GM18502 (cell line): ENCODE results near the gene UNC5A.

Source experiments
- ATAC-seq: cut with Tn5 transposase; IDR thresholded peaks from one replicate; pipeline ENCODE4 v1.9.1; 2021; ENCODE audit warnings: mild to moderate bottlenecking; ENCODE audit not compliant: unreplicated experiment, poor library complexity

UNC5A gene

DNA sequence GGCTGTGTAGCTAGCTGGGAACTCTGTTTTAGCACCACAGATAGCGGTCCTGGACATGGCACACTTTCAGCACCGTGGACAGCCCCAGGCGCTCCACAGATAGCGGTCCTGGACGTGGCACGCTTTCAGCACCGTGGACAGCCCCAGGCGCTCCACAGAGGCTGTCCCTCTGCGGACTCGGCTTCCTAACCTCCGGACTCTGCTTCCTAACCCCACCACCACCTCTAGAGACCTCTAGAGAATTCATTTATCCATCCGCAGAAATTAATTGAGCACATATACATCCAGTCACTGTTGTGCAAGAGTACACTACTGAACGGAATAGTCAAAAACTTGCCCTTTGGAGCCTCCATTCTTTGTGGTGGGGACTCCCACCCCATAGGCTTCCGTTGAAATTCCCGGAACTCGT lies 27.4 kb downstream of the UNC5A start:
- no peak for ATAC-seq

DNA sequence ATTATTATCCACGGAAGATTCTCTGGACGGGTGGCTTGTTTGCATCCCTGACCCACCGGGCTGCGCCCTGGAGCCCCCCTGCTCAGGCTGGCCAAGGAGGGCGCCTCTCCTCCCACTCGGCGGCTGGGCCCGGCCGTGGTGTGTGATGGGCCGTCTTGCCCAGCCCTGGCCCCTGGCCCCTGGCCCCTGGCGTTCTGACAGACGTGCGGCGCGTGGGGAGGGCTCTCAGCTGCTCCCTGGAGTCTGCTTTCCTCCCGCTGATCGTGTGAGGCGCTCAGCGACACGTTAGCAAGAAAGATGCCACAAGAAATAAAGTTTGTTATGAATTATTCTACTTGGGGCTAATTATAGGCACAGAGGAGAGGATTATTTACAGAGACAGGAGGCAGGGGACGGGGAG lies 33.3 kb downstream of the UNC5A start:
- no peak for ATAC-seq

DNA sequence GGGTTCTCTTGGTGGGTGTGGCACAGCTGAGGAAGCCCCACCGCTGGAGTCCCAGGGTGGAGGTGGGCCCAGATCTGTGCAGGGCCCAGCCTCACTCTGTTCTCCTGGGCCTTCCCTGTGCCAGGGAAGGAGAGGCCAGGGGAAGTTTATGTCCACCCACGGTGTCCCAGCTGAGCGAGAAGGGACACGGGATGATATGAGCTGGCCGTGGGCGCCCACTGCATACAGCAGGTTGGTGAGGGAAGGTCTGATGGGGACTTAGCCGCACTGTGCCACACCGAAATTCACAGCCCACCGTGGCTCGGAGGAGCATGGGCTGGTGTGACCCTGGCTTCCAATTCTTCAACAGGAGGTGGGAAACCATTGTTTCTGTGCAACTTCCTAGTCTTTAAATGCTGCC lies 33.9 kb downstream of the UNC5A start:
- no peak for ATAC-seq

DNA sequence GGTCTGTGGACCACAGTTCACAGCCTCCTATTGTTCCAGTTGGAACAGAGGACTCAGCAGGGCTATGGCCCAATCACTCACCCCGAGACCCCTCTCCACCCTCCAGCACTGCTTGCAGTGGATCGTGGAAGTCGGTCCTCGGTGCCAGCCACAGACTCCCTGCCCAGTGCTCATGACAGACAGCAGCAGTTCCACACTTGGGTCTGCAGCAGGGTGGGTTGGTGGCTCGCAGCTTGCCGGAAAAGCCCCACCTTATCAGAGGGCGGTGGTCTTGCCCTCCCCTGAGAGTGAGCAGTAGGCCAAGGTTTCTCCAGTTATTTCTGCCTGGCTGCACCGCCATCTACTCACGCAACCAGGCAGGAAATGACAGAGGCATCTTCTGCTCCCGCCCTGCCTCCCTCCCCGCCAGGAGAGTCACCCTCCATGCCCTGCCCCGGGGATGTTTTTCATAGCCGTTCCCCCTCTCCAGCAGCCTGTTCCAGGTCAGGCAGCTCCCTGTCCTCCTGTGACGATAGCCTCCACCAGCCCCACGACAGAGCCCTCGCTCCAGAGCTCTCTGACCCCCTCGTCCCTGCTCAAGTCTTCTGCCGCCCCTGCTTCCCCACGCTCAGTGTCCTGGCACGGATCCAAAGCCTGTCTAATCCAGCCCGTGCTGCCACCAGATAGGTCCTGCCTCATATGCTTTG lies 34.5 kb downstream of the UNC5A start:
- ATAC-seq: no peak

DNA sequence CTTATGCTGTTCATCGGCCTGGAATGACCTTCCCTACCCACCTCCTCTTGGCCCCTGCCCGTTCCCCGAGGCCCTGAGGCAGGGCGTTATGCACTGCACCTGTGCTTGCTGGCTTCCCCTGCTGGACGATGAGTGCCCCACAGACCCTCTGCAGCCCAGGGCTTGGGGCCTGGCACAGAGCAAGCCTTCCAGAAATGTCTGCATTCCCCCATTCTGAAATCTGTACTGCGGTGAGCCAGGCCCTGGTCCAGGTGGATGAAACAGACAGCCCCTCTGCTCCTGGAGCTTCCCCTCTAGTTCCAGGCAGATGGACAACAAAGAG lies 35.0 kb downstream of the UNC5A start:
- ATAC-seq: no peak

DNA sequence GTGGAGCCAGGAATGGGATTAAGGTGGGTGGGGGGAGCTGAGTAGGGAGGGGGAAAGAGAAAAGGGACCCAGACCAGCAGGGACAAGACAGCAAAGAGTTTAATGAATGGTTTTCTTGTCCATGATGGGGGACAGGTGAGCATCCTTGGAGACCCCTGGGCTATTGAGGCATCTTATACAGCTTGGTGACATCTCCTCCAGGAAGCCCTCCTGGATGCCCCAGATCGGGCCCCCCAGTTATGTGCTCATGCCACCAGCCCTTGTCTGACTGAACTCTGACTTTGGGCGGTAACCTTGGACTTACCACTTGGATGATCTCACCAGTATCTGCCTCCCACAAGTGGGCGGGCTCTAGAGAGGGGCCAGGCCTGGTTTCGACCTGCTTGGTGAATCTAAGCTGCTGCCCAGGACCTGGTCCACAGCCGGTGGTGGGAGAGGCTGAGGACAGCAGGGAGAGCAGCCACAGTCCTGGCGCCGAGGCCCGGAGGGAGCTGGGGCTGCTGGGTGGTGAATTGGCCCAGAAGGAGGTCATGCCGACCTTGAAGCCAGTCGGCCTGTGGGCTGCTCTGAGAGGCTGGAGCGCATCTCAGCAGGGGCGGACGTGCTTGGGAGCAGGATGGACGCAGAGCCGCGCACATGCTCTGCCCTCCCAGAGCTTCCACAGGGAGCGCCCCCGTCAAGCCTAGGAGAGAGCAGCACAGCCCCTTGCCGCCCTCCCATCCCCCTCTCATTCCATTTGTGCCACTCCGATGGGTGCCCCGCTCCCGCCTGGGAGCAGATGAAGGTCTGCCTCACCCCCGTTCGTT lies 36.2 kb downstream of the UNC5A start:
- ATAC-seq: no peak

DNA sequence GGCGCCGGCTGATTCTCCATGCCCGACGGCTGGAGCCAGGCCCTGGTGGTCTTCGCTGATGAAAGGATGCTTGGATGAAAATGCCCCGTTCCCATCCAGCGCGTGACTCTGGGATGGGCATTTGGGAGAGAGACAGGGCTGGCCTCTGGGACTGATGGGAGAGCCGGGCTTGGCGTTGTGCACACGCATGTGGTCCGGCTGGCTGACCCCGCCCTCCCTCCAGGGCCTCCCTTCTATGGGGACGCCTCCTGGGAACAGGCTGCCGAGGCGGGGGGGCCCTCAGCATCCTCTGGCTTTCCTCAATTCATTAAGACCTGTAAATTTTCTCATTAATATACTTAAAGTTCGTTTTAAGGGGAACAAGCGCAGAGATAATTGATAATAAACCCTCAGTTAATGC lies 36.8 kb downstream of the UNC5A start:
- no peak for ATAC-seq

DNA sequence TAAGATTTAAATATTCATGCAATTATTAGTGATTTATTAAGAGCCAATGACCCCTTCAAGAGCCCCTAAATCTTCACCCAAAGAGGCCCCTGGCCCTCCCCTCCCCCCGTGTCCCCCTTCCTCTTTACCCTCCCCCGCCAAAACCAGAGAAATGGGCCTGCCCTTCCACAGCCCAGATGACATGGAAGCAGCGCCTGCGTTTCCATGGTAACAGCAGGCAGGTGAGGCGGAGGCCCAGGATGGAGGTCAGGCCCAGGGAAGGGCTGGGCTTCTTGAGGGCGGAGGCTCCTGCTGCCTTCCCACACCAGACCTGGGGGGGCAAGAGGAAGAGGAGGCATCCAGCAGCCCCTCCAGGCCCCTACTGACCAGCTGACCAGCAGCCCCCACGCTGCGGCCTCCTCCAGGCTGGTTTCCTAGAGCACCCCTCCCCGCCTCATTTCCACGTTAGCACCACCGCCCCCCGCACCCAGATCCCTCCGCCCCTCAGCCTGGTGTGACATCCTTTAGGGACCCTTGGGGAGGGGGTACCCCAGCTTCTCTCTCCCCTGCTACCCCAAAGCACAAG lies 37.4 kb downstream of the UNC5A start:
- no peak for ATAC-seq

DNA sequence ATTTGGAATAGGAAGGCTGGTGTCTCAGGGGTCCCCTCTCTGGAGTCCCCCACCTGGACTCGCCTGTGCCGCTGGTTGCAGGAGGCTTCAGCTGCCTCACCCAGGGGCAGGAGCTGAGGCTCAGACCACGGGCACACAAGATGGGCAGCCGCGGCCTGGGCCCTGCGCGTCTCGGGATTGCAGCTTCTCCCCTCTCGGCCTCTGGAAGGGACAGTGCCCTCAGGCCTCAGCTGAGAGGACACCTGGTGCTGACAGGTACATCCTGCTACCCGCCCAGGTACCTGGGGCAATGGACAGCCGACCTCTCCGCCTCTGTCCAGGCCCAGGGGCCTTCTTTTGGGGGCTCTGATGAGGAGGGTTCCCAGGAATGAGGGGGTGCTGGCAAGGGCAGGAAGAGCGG lies 38.3 kb downstream of the UNC5A start:
- ATAC-seq: no peak

DNA sequence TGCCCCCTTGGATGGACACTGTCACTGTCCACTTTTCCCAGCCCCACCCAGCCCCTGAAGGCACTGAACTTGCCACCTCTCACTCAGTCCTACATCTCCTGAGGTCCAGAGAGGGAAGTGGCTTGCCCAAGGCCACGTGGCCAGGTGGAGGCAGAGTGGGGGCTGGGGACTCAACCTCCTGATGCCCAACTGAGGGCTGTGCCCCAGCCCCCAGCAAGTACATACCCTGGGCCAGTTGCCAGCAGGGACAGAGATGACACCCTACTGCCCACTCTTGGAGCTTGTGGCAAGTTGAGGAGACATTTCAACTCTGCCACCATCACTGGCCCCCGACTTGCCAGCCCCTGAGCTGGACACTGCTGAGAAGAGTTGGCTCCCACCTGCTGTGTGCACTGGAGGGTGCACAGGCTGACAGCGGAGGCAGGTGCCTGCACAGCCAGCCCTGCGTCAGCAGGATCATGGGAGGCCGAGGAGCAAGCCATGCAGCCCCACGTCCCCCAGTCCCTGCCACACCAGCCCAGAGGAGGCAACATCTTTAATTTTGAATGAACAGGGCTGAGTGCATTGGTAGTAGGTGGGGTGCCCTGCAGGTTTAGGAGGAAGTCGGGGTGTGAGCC lies 39.4 kb downstream of the UNC5A start:
- no peak for ATAC-seq

DNA sequence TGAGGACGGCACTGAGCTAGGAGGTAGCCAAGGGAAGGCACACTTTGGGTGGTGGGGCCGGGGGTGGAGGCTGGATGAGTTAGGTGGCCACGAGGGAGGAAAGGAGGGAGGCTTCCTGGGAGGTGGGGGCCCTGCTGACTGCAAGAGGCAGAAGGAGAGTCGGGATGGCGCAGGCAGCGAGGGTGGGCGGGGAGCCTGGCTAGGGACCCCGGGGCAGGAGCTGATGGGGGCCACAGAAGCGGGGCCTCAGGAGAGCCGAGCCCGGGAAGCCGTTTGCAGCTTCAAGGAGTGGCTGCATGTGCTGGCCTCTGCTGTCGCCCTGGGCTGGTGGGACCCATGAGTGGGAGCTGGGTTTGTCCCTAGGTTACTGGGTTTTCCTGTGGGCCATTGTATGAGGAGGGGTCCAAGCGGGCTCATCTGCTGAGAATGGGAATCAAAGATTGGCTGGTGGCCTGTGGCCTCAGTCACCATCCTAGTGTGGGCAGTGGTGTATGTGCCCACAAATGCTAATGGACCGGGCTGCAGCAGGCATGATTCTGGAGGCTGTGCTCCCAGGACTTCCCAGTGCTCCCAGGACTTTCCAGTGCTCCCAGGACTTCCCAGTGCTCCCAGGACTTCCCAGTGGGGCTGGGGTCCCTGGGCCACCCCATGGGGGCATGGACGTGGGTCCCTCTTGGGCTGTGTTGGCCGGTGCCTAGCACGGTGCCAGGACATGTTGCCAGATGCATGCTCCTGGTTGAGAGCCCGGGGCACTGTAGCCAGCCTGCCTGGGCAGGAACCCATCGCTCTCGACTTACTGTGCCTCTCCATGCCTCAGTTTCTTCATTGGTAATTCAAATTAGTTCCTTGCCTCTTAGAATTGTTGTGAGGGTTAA lies 40.2 kb downstream of the UNC5A start:
- no peak for ATAC-seq

DNA sequence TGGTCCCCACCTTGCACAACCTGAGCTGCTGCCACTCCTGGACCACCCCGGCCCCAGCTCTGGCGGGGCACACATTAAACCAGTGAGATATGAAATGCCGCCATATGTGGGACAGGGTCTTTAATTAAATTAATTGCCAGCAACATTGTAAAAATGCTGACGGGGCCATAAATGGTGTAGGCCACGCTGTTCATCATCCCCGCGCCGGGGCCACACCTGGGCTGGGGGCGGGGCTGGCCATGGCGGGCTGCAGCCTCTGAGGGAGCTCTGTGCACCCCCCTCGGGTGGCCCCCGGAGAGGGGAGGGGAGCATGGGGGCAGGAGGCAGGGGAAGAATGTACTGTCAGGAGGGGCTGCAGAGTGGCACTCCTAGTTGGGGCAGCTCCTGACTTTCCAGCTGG lies 41.0 kb downstream of the UNC5A start:
- no peak for ATAC-seq

DNA sequence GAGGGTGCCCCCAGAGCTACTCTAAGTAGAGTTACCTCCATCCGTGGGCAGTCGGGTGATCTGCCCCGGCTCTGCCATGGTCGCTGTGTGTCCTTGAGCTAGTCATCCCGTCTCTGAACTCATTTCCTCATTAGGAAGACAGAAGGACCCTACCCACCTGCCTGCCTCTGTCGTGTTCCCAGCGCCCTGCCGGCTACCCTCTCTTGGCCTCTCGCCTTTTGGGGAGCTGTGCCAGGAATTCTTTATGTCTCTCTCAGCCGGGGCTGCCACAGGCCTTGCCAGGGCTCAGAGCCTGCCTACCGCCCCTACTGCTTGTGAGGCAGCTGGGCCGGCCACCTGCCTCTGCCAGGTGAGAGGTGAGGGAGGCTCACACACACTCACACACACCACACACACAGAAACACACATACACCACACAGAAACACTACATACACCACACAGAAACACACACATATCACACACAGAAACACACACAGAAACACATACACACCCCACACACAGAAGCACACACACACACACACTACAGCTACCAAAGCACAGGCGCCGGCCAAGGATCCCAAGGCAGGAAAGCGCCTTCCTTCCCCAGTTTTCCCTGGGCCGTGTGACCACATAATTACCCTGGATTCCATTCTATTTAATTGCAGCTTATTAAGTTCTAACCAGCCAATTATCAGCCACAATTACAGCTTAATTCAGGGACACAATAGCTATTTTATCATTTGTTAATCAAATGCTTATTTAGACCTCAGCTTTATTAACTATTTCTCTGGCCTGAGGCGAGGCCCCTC lies 41.7 kb downstream of the UNC5A start:
- ATAC-seq: no peak

DNA sequence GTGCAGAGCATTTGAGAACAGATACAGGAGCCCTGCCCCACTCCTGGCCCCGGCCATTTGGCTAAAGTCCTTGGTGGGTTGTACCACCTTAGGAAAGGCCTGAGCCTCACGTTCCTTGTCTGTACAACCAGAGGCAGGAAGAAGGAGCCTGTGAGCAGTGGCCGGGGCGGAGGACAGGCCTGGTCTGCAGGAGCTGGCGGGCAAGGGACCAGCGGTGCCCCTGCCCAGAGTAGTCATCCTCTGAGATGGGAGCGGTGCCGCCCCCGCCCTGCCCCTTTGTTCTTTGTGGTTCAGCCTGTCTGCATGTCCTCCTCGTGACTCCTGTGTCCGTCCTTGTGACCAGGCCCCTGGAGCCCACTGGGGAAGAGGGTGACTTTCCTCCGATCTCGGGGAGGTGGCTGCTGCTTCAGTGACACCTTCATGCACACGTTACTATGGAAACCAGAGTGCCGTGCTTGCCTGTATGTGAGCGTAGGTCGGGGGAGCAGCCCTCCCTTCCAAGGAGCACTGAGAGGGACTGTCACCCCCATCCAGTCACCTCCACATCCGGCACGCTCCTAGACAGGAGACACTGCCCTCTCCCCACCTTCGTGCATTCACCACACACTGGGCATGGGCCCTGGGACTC lies 42.9 kb downstream of the UNC5A start:
- no peak for ATAC-seq

DNA sequence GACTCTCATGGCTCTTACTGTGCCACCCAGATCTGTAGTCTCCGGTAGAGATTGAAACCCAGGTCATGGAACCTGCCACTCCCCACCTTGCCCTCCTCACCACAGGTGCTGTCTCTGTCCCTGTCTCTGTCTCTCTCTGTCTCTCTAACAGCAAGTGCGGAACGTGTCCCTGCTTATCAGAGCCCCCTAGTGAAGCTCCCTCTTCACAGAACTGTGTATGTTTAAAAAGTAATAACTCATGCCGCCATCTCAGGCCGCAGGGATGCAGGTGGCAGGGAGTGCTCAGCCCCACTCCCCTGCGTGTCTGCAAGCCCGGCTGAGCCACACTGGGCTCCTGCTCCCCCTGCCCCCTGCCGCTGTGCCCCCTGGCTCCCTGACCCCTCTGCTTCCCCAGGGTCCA lies 43.8 kb downstream of the UNC5A start:
- ATAC-seq: no peak

DNA sequence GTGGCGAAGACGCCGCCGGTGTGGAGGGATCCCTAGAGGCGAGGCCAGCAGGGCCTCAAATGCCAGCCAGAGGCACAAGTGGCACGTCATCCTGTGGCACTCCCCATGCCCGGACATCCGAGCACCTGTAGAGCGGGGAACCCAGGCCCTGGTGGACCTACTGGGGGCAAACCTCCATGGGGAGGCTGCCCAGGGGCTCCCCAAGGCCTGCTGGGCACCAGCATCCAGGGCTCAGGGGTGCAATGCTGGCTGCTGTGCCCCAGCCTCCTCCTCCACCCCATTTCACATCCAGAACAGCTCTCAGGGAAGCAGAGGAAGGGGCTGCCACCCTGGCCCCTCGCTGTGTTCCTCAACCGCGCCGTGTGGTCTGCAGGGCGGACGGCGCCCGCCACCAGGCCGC lies 45.2 kb downstream of the UNC5A start:
- no peak for ATAC-seq

DNA sequence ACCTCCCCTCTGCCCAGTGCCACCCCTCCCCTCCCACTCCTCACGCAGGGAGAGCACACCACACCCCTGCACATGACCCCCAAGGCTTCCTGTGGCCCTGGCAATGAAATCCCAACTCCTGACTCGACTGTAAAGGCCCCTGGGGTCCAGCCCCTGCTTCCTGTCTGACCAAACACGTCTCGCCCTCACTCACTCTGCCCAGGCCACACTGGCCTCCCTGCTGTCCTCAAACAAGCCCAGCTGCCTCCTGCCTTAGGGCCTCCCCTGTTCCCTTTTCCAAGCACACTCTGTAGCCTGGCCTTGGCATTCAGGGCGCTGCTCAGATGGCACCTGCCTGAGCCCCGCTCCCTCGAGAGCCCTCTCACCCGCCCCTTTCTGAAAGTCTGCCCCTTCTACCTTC lies 46.4 kb downstream of the UNC5A start:
- no peak for ATAC-seq

DNA sequence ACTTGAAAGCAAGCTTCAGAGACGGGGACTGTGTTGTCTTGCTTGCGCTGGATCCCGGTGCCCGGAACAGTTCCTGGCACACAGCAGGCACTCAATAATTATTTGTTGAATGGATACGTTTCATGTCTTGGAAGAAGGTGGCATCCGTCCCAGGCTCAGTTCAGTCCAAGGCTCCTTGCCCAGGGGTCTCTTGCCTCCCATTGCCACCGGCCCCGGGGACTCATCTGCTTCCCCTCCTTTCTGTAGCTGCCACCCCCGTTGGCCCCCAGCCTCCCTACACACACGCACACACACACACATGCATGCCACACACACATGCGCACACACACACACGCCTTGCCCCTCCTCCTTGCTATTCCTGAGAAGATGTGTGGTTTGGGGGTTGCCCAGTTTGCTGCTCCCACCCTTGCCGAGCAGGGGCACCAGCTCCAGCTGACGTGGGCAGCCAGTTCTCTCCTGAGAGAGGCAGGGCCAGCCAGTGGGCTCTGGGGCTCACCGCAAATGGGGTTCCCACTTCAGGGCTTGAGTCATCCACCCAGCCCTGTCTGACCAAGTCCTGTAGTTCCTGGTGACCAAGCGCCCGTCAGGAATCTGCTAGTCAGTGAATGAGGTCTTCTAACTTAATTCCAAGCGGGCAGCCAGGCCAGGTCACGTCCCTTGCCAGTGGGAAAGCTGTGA lies 47.0 kb downstream of the UNC5A start:
- ATAC-seq: no peak

DNA sequence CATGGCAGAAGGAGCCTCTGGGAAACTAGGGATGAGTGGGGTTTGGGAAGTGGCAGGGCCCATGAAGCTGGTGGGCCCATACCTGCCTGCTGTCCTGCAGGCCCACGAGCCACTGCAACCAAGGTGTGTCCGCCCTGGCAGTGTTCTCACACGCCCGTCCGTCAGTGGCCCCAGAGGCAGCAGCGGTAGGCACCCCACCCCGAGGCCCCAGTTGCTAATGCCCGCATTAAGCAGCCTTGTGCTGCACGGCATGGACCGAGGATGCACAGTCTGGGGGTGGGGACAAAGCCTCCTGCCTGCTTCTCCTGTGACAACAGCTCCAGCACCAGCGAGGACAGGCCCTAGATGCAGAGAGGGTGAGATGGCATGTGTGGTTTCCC lies 47.5 kb downstream of the UNC5A start:
- no peak for ATAC-seq
